OCI-LY7 (cell line): ENCODE data around the gene SDHC. TPM values are rescaled to one million over a fixed set of nuclear protein-coding genes. Genes with fewer than 3 reads are reported as not detected.
A peak's percentile ranks its signal among the peaks of the same experiment; 100 is the strongest.

Source experiments
- BruUV-seq: library from RNA; stranded (reverse); fragments of 400-500 nt; replicated peaks from 2 replicates; lab custom pipeline; 2021; lab: Mats Ljungman, UMichigan
- CTCF ChIA-PET: fragments of 300-600 bp; sonication (Branson Sonifier 250); formaldehyde crosslinking; loops from one replicate; lab custom pipeline; 2022; ENCODE audit warnings: antibody characterized with exemption; ENCODE audit not compliant: unreplicated experiment; lab: Charles Lee
- POLR2A ChIA-PET: fragments of 300-600 bp; sonication (Branson Sonifier 250); formaldehyde crosslinking; loops from one replicate; lab custom pipeline; 2022; ENCODE audit warnings: antibody characterized with exemption; lab: Charles Lee
- DNase-seq: peaks from one replicate; pipeline ENCODE4 v3.0.0-alpha.2; 2015; ENCODE audit warnings: low spot score
- H2AFZ ChIP-seq: fragments of 200-600 bp; sonication (generic), shearing (Covaris generic); 2 replicates; pipeline ENCODE4 v1.6.1; 2014; ENCODE audit warnings: mild to moderate bottlenecking, antibody characterized with exemption, low read length, moderate library complexity
- H3K27ac ChIP-seq: fragments of 200-600 bp; sonication (generic); 2 replicates; pipeline ENCODE4 v1.5.1; 2014; ENCODE audit warnings: mixed run types, low read depth, mild to moderate bottlenecking, moderate library complexity, low read length, inconsistent platforms; ENCODE audit not compliant: poor library complexity, severe bottlenecking
- H3K36me3 ChIP-seq: fragments of 200-600 bp; sonication (generic); 2 replicates; pipeline ENCODE4 v1.6.1; 2014; ENCODE audit warnings: mild to moderate bottlenecking, antibody characterized with exemption, low read length, moderate library complexity, mixed read lengths; ENCODE audit not compliant: insufficient read depth
- H3K4me1 ChIP-seq: fragments of 200-600 bp; sonication (generic); 2 replicates; pipeline ENCODE4 v1.5.1; 2014; ENCODE audit warnings: mild to moderate bottlenecking, low read length; ENCODE audit not compliant: insufficient read depth, poor library complexity, severe bottlenecking
- H3K4me2 ChIP-seq: fragments of 200-600 bp; sonication (generic); 2 replicates; pipeline ENCODE4 v1.6.1; 2014; ENCODE audit warnings: mild to moderate bottlenecking, low read length
- H3K4me3 ChIP-seq: fragments of 200-600 bp; sonication (generic); 2 replicates; pipeline ENCODE4 v1.5.1; 2014; ENCODE audit warnings: mild to moderate bottlenecking, low read depth, low read length; ENCODE audit not compliant: poor library complexity, severe bottlenecking
- H3K79me2 ChIP-seq: fragments of 200-600 bp; sonication (generic); 2 replicates; pipeline ENCODE4 v1.6.1; 2016; ENCODE audit warnings: low read depth, mild to moderate bottlenecking, low read length, moderate library complexity, mixed read lengths; ENCODE audit not compliant: insufficient read depth
- H3K9me2 ChIP-seq: fragments of 200-600 bp; sonication (generic); 2 replicates; pipeline ENCODE4 v1.6.1; 2016; ENCODE audit warnings: mild to moderate bottlenecking, low read length, mixed read lengths; ENCODE audit not compliant: insufficient read depth
- H3K9me3 ChIP-seq: fragments of 200-600 bp; sonication (generic); 2 replicates; pipeline ENCODE4 v1.6.1; 2014; ENCODE audit warnings: mild to moderate bottlenecking, mixed run types, low read length, mixed read lengths
- H4K20me1 ChIP-seq: fragments of 200-600 bp; sonication (generic); 2 replicates; pipeline ENCODE4 v1.6.1; 2014; ENCODE audit warnings: mild to moderate bottlenecking, antibody characterized with exemption, low read length, moderate library complexity, mixed read lengths; ENCODE audit not compliant: insufficient read depth
- CTCF ChIP-seq: fragments of 200-600 bp; sonication (generic); conservative IDR thresholded peaks from 2 replicates; pipeline ENCODE4 v1.5.1; 2014; ENCODE audit warnings: mild to moderate bottlenecking, antibody characterized with exemption, low read length, moderate library complexity, mixed read lengths
- EZH2phosphoT487 ChIP-seq: fragments of 200-600 bp; sonication (generic); IDR thresholded peaks from 2 replicates; pipeline ENCODE4 v1.6.1; 2018; ENCODE audit warnings: low read depth, borderline replicate concordance, mild to moderate bottlenecking, mixed run types, antibody characterized with exemption, low read length, moderate library complexity, mixed read lengths
- intact Hi-C: fragments of 100-400 bp; cut with micrococcal nuclease; formaldehyde crosslinking; loops from one replicate; pipeline ENCODE4 v1.10.0; 2022; ENCODE audit not compliant: unreplicated experiment
- total RNA-seq, 2 experiments: library from RNA; depleted of rRNA in 1 of 2; stranded (reverse); fragments of >200 nt in 1 of 2; shearing (Covaris generic) in 1 of 2; gene quantifications; 2 replicates each; pipeline ENCODE4 v1.2.3, GENCODE V29; 2014 to 2022

Gene SDHC
- total RNA-seq, 2 experiments from 2014 or later: 20.6 to 175 TPM

GRCh38 chr1:161304927-161305866 lies 9.0 kb upstream of the SDHC start:
- Histone ChIP-seq H4K20me1 (no peaks in the 10 kb centered on the region), H3K9me2 (no peaks in the 10 kb centered on the region), H3K4me3 (peak overlapping the region; percentile 76), H3K27ac (peak overlapping the region; percentile 47), H3K9me3 (no peaks in the 10 kb centered on the region), H3K36me3 (no peaks in the 10 kb centered on the region), H3K79me2 (peaks cover 18% of the 10 kb centered on the region; the same call in 1 of the 2 replicates), H3K4me1 (peaks cover 28% of the 10 kb centered on the region), H2AFZ (peak overlapping the region; percentile 62; the same call in 1 of the 2 replicates), H3K4me2 (peak overlapping the region; percentile 89)
- BruUV-seq: no TSS peak
- intact Hi-C loops: loop anchor here (5.0 kb wide), 1 partner anchor 77 kb away; no protein-coding TSS in a partner anchor
- TF ChIP-seq CTCF: no peak
- no peak for TF ChIP-seq EZH2phosphoT487
- ChIA-PET POLR2A (interaction anchor here (1.0 to 3.3 kb wide), 6 partner anchors 9 to 197 kb away, joined by 3 to 15 read pairs (median 6); partner anchors contain the start of genes CFAP126 and SDHC), CTCF (interaction anchor here (0.6 to 1.4 kb wide), 7 partner anchors 9 to 256 kb away, joined by 3 to 7 read pairs (median 3); partner anchors contain the start of genes SDHC and TOMM40L)
- DNase-seq: peak; percentile 10

- Histone ChIP-seq H3K9me2 (no peaks in the 10 kb centered on the region), H4K20me1 (no peaks in the 10 kb centered on the region), H3K4me2 (peak overlapping the region; percentile 89), H3K79me2 (peaks cover 18% of the 10 kb centered on the region; the same call in 1 of the 2 replicates), H2AFZ (peak overlapping the region; percentile 62; the same call in 1 of the 2 replicates), H3K36me3 (no peaks in the 10 kb centered on the region), H3K4me3 (peak overlapping the region; percentile 76), H3K9me3 (no peaks in the 10 kb centered on the region), H3K4me1 (peaks cover 28% of the 10 kb centered on the region), H3K27ac (peak overlapping the region; percentile 47)
- intact Hi-C loops: loop anchor here (2.0 to 5.0 kb wide), 2 partner anchors 76 to 79 kb away; partner anchors contain the start of gene TOMM40L
- peak; percentile 95 for DNase-seq
- no peak for TF ChIP-seq EZH2phosphoT487
- TF ChIP-seq CTCF: peak; percentile 79
- CTCF ChIA-PET: interaction anchor here (0.6 to 1.4 kb wide), 7 partner anchors 9 to 950 kb away, joined by 3 to 5 read pairs (median 3); partner anchors contain the start of genes SDHC and TOMM40L
- POLR2A ChIA-PET: interaction anchor here (0.6 to 3.3 kb wide), 11 partner anchors 8 to 234 kb away, joined by 3 to 15 read pairs (median 4); partner anchors contain the start of genes CFAP126 and SDHC
- BruUV-seq: no TSS peak
Observed at GRCh38 chr1:161305867-161306519, 8.2 kb upstream of the SDHC start.
